GM12874 (cell line): ENCODE measurements around the gene ADAMTS18.

Experiments used
- TF ChIP-seq, protein P1 (sequence below): IDR thresholded peaks from 2 replicates; pipeline ENCODE4 v1.5.1; 2011; ENCODE audit warnings: low read depth, mild to moderate bottlenecking, control low read depth, low read length, moderate library complexity; ENCODE audit not compliant: insufficient read depth

The ADAMTS18 gene

DNA sequence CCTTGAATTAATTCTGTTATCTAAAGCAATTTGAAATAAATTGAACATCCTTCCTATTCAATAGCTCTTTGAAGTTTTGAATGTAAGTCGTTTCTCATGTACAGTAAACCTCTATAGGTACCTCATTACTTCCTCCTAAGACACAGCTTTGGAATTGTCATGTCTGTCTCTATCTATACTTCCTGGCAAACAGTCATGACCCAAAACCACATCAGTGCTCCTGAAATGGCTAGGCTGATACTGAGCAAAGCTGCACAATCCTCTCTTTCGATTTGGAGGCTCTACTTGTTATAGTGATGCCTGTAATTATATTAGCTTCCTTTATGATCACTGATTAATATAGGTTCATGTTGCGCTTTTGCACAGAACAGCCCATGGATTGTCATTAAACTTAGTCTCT is 110.1 kb downstream of the ADAMTS18 start:
- TF ChIP-seq, protein P1, sequence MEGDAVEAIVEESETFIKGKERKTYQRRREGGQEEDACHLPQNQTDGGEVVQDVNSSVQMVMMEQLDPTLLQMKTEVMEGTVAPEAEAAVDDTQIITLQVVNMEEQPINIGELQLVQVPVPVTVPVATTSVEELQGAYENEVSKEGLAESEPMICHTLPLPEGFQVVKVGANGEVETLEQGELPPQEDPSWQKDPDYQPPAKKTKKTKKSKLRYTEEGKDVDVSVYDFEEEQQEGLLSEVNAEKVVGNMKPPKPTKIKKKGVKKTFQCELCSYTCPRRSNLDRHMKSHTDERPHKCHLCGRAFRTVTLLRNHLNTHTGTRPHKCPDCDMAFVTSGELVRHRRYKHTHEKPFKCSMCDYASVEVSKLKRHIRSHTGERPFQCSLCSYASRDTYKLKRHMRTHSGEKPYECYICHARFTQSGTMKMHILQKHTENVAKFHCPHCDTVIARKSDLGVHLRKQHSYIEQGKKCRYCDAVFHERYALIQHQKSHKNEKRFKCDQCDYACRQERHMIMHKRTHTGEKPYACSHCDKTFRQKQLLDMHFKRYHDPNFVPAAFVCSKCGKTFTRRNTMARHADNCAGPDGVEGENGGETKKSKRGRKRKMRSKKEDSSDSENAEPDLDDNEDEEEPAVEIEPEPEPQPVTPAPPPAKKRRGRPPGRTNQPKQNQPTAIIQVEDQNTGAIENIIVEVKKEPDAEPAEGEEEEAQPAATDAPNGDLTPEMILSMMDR = no peak

DNA sequence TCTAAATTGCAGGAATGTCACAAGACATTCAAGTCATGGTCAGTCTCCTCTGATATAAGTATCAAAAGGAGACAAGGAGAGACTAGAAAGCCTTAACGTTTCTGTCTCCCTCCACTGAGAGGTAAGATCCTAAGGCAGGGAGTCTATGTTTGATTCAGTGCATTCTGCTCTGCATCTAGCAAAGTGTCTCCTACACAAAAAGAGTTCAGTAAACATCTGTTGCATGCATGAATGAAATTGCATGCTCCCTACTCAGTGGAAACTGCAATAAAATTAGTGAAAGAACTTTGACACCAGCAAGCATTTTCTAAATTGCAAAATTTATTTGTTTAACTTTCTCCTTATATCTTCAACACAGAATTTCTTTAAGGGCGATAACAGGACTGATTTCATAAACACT is 111.1 kb downstream of the ADAMTS18 start:
- TF ChIP-seq, protein P1 = no peak

GRCh38 chr16:77322757-77323156 is 112.1 kb downstream of the ADAMTS18 start:
- TF ChIP-seq, protein P1 = no peak

DNA sequence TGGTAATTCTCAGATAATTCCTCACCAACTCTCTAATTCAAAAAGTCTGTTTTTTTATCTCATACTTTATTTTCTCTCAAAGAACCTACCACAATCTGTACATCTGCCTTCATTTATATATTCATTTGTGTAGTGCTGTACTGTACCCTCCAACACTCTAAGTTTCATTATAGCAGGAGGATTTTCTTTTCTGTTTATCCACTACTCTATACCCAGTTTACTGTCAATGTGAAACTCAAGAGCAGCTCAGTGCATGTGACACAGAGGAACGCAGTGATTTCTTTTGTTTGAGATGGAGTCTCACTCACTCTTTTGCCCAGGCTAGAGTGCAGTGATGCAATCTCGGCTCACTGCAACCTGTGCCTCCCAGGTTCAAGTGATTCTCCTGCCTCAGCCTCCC is 117.8 kb downstream of the ADAMTS18 start:
- TF ChIP-seq, protein P1 = no peak

DNA sequence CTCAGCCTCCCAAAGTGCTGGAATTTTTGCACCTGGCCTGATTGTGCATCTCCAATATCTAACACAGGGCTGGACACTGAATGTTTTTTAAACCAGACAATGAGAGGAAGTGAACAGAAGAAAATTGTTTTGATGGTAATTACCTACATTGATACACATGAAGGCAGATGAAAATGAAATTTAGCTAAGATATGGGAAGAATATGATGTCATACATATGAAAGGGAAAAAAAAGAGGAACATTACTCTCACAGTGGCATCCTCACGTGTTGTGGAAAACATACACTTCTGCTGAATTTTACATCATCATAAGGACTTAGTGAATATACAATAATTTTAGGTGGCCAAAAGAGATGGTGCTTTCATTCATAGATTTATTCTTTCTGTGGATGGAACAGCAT is 124.0 kb downstream of the ADAMTS18 start:
- TF ChIP-seq, protein P1 = no peak

DNA sequence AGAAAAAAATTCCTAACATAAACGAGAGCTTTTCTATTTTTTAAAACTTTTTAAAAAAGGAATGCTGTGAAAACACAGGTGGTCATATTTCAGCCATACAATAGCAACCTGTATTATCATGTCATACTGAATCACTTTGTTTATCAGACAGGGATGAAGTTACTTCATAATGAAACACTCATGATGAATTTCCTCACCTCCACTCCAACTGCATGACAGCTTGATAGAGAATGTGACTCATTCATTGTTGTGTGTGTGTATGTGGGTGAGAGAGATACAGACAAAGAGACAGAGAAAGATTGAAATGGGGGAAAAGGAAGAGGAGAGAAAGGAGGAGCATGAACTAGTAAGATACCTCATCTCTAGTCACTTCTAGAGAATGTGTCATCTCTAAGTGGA is 126.7 kb downstream of the ADAMTS18 start:
- TF ChIP-seq, protein P1 = no peak

GRCh38 chr16:77307426-77308162 is 127.2 kb downstream of the ADAMTS18 start:
- TF ChIP-seq, protein P1 = no peak

DNA sequence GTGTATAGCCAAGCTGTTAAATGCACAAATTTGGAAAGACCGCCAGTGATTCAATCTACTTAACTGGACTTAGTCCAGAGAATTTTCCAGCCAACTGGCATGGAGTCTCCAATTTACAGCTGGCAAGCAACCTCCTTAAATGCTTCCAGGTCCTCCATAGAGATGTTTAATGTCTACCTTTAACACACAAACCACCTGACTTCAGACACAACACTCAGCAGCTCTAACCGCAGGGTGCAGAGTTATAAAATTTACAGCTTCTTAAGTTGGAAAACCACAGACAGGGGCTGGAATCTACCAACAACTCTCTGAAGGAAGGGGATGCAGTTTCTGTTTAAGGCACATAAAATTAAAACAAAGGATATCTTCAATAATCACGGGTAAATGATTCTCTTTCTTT is 128.8 kb downstream of the ADAMTS18 start:
- TF ChIP-seq, protein P1 = no peak
